DND-41 (cell line): ENCODE data around the gene ERF.

Experiments used
- ATAC-seq: fragments of 200-7000 bp; cut with Tn5 transposase; 3 replicates; pipeline ENCODE4 v1.9.1; 2021; ENCODE audit warnings: low read depth; ENCODE audit not compliant: insufficient read depth
- DNase-seq: peaks from one replicate; pipeline ENCODE4 v3.0.0-alpha.2; 2020
- H2AFZ ChIP-seq: 2 replicates; pipeline ENCODE4 v1.6.0; 2012; ENCODE audit warnings: low read depth, low read length
- H3K27ac ChIP-seq: 2 replicates; pipeline ENCODE4 v1.5.1; 2012; ENCODE audit warnings: low read length, inconsistent platforms
- H3K27me3 ChIP-seq: fragments of 200-600 bp; sonication (generic); 2 replicates; pipeline ENCODE4 v1.6.0; 2012; ENCODE audit warnings: low read length, mild to moderate bottlenecking, inconsistent platforms; ENCODE audit not compliant: insufficient read depth, poor library complexity
- H3K36me3 ChIP-seq: 2 replicates; pipeline ENCODE4 v1.5.1; 2012; ENCODE audit warnings: low read length, inconsistent platforms; ENCODE audit not compliant: insufficient read depth
- H3K4me1 ChIP-seq: 2 replicates; pipeline ENCODE4 v1.5.1; 2012; ENCODE audit warnings: mild to moderate bottlenecking, low read length; ENCODE audit not compliant: insufficient read depth
- H3K4me2 ChIP-seq: 2 replicates; pipeline ENCODE4 v1.6.0; 2012; ENCODE audit warnings: mild to moderate bottlenecking, moderate library complexity, low read length, inconsistent platforms; ENCODE audit not compliant: insufficient read depth
- H3K4me3 ChIP-seq, 2 experiments: fragments of 200-600 bp in 1 of 2; shearing (Covaris generic) in 1 of 2; 2 replicates each; pipeline ENCODE4 v1.5.1; 2012 to 2016; ENCODE audit warnings: inconsistent platforms in 2 of 2, low read length in 2 of 2, mild to moderate bottlenecking in 2 of 2, low read depth in 1 of 2, moderate library complexity in 1 of 2
- H3K79me2 ChIP-seq: 2 replicates; pipeline ENCODE4 v1.6.0; 2012; ENCODE audit warnings: low read length, inconsistent platforms; ENCODE audit not compliant: insufficient read depth
- H3K9ac ChIP-seq: 2 replicates; pipeline ENCODE4 v1.6.0; 2012; ENCODE audit warnings: low read depth, mild to moderate bottlenecking, inconsistent platforms, low read length, moderate library complexity
- H3K9me3 ChIP-seq: 2 replicates; pipeline ENCODE4 v1.5.1; 2012; ENCODE audit warnings: low read length, moderate library complexity, mild to moderate bottlenecking, inconsistent platforms; ENCODE audit not compliant: insufficient read depth, severe bottlenecking
- H4K20me1 ChIP-seq: 2 replicates; pipeline ENCODE4 v1.6.0; 2012; ENCODE audit warnings: low read length; ENCODE audit not compliant: insufficient read depth
- EZH2 ChIP-seq: IDR thresholded peaks from 3 replicates; pipeline ENCODE4 v1.6.1; 2012; ENCODE audit warnings: borderline replicate concordance, low read depth, mild to moderate bottlenecking, moderate library complexity, low read length, inconsistent platforms; ENCODE audit not compliant: severe bottlenecking
- TF ChIP-seq, protein P1 (sequence below): IDR thresholded peaks from 2 replicates; pipeline ENCODE4 v1.5.1; 2012; ENCODE audit warnings: borderline replicate concordance, low read length, moderate library complexity, mild to moderate bottlenecking; ENCODE audit not compliant: poor library complexity, severe bottlenecking; ENCODE audit errors: extremely low read depth

Gene ERF

GRCh38 chr19:42290523-42291434 lies 35.9 kb upstream of the ERF start:
- ATAC-seq (peak; percentile 74), DNase-seq (peak; percentile 64)
- Histone ChIP-seq H3K27ac (no peak overlapping the region), H3K36me3 (peaks cover 95% of the 10 kb centered on the region), H3K4me1 (peaks cover 5% of the 10 kb centered on the region), H2AFZ (no peak overlapping the region), H3K27me3 (no peaks in the 10 kb centered on the region), H4K20me1 (peaks cover 36% of the 10 kb centered on the region), H3K4me3 (no peak overlapping the region), H3K9ac (no peak overlapping the region), H3K79me2 (peaks cover 7% of the 10 kb centered on the region), H3K4me2 (no peak overlapping the region), H3K9me3 (no peaks in the 10 kb centered on the region)
- no peak for TF ChIP-seq EZH2
- TF ChIP-seq, protein P1, sequence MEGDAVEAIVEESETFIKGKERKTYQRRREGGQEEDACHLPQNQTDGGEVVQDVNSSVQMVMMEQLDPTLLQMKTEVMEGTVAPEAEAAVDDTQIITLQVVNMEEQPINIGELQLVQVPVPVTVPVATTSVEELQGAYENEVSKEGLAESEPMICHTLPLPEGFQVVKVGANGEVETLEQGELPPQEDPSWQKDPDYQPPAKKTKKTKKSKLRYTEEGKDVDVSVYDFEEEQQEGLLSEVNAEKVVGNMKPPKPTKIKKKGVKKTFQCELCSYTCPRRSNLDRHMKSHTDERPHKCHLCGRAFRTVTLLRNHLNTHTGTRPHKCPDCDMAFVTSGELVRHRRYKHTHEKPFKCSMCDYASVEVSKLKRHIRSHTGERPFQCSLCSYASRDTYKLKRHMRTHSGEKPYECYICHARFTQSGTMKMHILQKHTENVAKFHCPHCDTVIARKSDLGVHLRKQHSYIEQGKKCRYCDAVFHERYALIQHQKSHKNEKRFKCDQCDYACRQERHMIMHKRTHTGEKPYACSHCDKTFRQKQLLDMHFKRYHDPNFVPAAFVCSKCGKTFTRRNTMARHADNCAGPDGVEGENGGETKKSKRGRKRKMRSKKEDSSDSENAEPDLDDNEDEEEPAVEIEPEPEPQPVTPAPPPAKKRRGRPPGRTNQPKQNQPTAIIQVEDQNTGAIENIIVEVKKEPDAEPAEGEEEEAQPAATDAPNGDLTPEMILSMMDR = peak; percentile 66

DNA sequence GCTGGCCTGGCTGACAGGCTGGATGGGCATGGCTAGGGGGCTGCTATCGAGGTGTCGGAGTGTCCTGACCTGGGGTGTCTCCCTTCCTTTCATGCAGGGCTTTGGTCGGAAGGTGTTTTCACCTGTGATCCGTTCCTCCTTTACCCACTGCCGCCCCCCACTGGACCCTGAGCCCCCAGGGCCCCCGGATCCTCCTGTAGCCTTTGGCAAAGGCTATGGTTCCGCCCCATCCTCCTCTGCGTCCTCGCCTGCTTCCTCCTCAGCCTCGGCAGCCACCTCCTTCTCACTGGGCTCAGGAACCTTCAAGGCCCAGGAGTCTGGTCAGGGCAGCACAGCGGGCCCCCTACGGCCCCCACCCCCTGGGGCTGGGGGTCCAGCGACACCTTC lies 35.2 kb upstream of the ERF start:
- Histone ChIP-seq H3K4me3 (no peak overlapping the region), H3K9ac (no peak overlapping the region), H3K36me3 (peaks cover 89% of the 10 kb centered on the region), H2AFZ (no peak overlapping the region), H3K79me2 (peaks cover 13% of the 10 kb centered on the region), H3K4me1 (peaks cover 12% of the 10 kb centered on the region), H3K4me2 (no peak overlapping the region), H3K9me3 (no peaks in the 10 kb centered on the region), H4K20me1 (peaks cover 40% of the 10 kb centered on the region), H3K27me3 (no peaks in the 10 kb centered on the region), H3K27ac (no peak overlapping the region)
- DNase-seq = no peak
- ATAC-seq = no peak
- TF ChIP-seq, protein P1 = no peak
- TF ChIP-seq EZH2 = no peak

- Histone ChIP-seq H3K4me1 (peaks cover 17% of the 10 kb centered on the region), H3K27me3 (no peaks in the 10 kb centered on the region), H3K36me3 (peaks cover 86% of the 10 kb centered on the region), H3K27ac (no peak overlapping the region), H3K4me2 (no peak overlapping the region), H2AFZ (no peak overlapping the region), H3K4me3 (no peak overlapping the region), H3K9ac (no peak overlapping the region), H3K9me3 (no peaks in the 10 kb centered on the region), H3K79me2 (peaks cover 19% of the 10 kb centered on the region), H4K20me1 (peaks cover 44% of the 10 kb centered on the region)
- ATAC-seq = no peak
- no peak for DNase-seq
- TF ChIP-seq, protein P1 = no peak
- no peak for TF ChIP-seq EZH2
Measured at GRCh38 chr19:42289556-42290041, 34.7 kb upstream of the ERF start.
